ENCODE data around the gene COL6A3.

Gene COL6A3

GRCh38 chr2:237440819-237441281 is 26.9 kb upstream of the COL6A3 start:
- no peak for DNase-seq (ENCODE audit: low read depth)

- no peak for DNase-seq (ENCODE audit: low read depth)
These were observed 24.3 kb upstream of the COL6A3 start for GRCh38 chr2:237438080-237438940.

GRCh38 chr2:237437566-237437965 is 23.6 kb upstream of the COL6A3 start:
- no peak for DNase-seq (ENCODE audit: low read depth)

GRCh38 chr2:237435844-237436587 is 22.1 kb upstream of the COL6A3 start:
- no peak for DNase-seq (ENCODE audit: low read depth)

GRCh38 chr2:237434866-237435311 is 20.9 kb upstream of the COL6A3 start:
- DNase-seq (ENCODE audit: low read depth) = peak; percentile 38

- no peak for DNase-seq (ENCODE audit: low read depth)
These were observed 20.1 kb upstream of the COL6A3 start for GRCh38 chr2:237433920-237434676.

GRCh38 chr2:237432484-237433092 is 18.6 kb upstream of the COL6A3 start:
- DNase-seq (ENCODE audit: low read depth) = peak; percentile 52

GRCh38 chr2:237431837-237432236 is 17.9 kb upstream of the COL6A3 start:
- DNase-seq (ENCODE audit: low read depth) = no peak

GRCh38 chr2:237431372-237431771 is 17.4 kb upstream of the COL6A3 start:
- no peak for DNase-seq (ENCODE audit: low read depth)

GRCh38 chr2:237430861-237431260 is 16.9 kb upstream of the COL6A3 start:
- DNase-seq (ENCODE audit: low read depth) = no peak

GRCh38 chr2:237429753-237430152 is 15.8 kb upstream of the COL6A3 start:
- no peak for DNase-seq (ENCODE audit: low read depth)

- no peak for DNase-seq (ENCODE audit: low read depth)
These were observed 14.0 kb upstream of the COL6A3 start for GRCh38 chr2:237427769-237428506.

GRCh38 chr2:237426517-237426916 is 12.6 kb upstream of the COL6A3 start:
- DNase-seq (ENCODE audit: low read depth) = no peak

- no peak for DNase-seq (ENCODE audit: low read depth)
These were observed 11.4 kb upstream of the COL6A3 start for GRCh38 chr2:237425320-237425719.

GRCh38 chr2:237424544-237424943 is 10.6 kb upstream of the COL6A3 start:
- DNase-seq (ENCODE audit: low read depth) = no peak

GRCh38 chr2:237423891-237424290 is 9.9 kb upstream of the COL6A3 start:
- no peak for DNase-seq (ENCODE audit: low read depth)

- no peak for DNase-seq (ENCODE audit: low read depth)
These were observed 8.3 kb upstream of the COL6A3 start for GRCh38 chr2:237422309-237422708.

- DNase-seq (ENCODE audit: low read depth) = peak; percentile 74
These were observed 7.7 kb upstream of the COL6A3 start for GRCh38 chr2:237421542-237422116.

- DNase-seq (ENCODE audit: low read depth) = no peak
These were observed 4.3 kb upstream of the COL6A3 start for GRCh38 chr2:237418300-237418699.

- no peak for DNase-seq (ENCODE audit: low read depth)
These were observed 782 bp downstream of the COL6A3 start for GRCh38 chr2:237412988-237413776.
